Stimulated activated CD4-positive, alpha-beta T cell treated with anti-CD3 and anti-CD28 coated beads, Interleukin-4, amount 100 ng/mL, for 48 hours (primary cell): ENCODE data around the gene ITCH.
"Not testable (repeated sequence)": the region's sequence is repeated elsewhere in the genome, so short reads cannot be mapped to it uniquely, and the experiment has no call there.

ENCODE experiments used
- DNase-seq, 2 donors: peaks; one replicate each; pipeline ENCODE4 v3.0.0-alpha.2; 2020; ENCODE audit warnings: low read depth in 2 of 2

The ITCH gene

GRCh38 chr20:34414525-34414924, 51.5 kb downstream of the ITCH start:
- not testable (repeated sequence) for DNase-seq

GRCh38 chr20:34415079-34415478, 52.0 kb downstream of the ITCH start:
- no peak for DNase-seq

GRCh38 chr20:34420146-34420545, 57.1 kb downstream of the ITCH start:
- DNase-seq = no peak

GRCh38 chr20:34420975-34421374, 57.9 kb downstream of the ITCH start:
- DNase-seq = no peak

- no peak for DNase-seq
Observed at GRCh38 chr20:34421766-34422466, 58.8 kb downstream of the ITCH start.

GRCh38 chr20:34425032-34425690, 62.1 kb downstream of the ITCH start:
- DNase-seq = not testable (repeated sequence)

- DNase-seq = no peak
Observed at GRCh38 chr20:34426026-34426425, 63.0 kb downstream of the ITCH start.

- no peak for DNase-seq
Observed at GRCh38 chr20:34427331-34427730, 64.3 kb downstream of the ITCH start.

GRCh38 chr20:34427784-34428183, 64.7 kb downstream of the ITCH start:
- no peak for DNase-seq

GRCh38 chr20:34431168-34431567, 68.1 kb downstream of the ITCH start:
- DNase-seq = no peak

GRCh38 chr20:34432663-34433062, 69.6 kb downstream of the ITCH start:
- not testable (repeated sequence) for DNase-seq

GRCh38 chr20:34433391-34433790, 70.3 kb downstream of the ITCH start:
- no peak for DNase-seq

GRCh38 chr20:34435589-34435988, 72.5 kb downstream of the ITCH start:
- DNase-seq = no peak

- DNase-seq = no peak
Observed at GRCh38 chr20:34437330-34437986, 74.4 kb downstream of the ITCH start.

- no peak for DNase-seq
Observed at GRCh38 chr20:34439168-34439567, 76.1 kb downstream of the ITCH start.

- DNase-seq = not testable (repeated sequence)
Observed at GRCh38 chr20:34441423-34441822, 78.3 kb downstream of the ITCH start.

- no peak for DNase-seq
Observed at GRCh38 chr20:34443546-34443945, 80.5 kb downstream of the ITCH start.

GRCh38 chr20:34445177-34446065, 82.3 kb downstream of the ITCH start:
- no peak for DNase-seq

- no peak for DNase-seq
Observed at GRCh38 chr20:34448517-34448916, 85.4 kb downstream of the ITCH start.

- no peak for DNase-seq
Observed at GRCh38 chr20:34449674-34450592, 86.9 kb downstream of the ITCH start.
